Raji (cell line): ENCODE data around the gene PXT1.

Experiments used
- POLR2A ChIP-seq: IDR thresholded peaks from 2 replicates; pipeline ENCODE4 v1.6.1; 2011; ENCODE audit warnings: low read depth, low read length, control low read depth; ENCODE audit not compliant: insufficient read depth

Gene PXT1

DNA sequence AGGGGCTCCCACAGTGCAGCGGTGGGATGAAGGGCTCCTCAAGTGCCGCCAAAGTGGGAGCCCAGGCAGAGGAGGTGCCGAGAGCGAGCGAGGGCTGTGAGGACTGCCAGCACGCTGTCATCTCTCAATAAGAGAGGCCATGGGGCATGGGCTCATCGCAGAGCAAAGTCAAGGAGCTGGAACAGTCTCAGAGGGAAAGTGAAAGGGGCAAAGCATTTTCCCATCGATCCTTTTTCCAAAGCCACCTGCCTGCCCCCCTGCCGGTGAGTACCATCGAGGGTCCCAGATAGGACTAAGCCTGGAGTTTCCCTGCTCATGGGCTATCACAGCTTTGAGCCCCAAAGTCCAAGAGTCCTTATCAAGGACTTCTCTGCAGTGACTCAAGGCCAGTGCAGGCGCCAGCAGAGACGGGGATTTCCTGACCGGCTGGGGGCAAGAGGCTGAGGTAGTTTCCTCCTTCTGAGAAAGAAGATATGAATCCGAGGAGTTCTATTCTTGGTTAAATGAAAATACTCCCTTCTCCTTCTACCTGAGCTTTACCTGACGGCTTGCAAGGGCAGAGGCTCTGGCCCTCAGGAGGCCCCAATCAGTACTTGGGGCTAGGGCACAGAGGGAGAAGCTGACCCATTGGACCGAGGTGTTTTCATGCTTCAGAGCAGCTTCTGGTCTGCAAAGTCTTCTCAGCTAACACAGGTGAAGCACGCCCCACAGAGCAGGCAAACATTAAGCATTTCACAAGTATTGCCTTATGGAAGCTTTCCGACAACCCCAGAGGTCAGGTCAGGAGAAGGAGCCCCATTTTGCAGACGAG lies 77.8 kb downstream of the PXT1 start:
- TF ChIP-seq POLR2A, result no peak

DNA sequence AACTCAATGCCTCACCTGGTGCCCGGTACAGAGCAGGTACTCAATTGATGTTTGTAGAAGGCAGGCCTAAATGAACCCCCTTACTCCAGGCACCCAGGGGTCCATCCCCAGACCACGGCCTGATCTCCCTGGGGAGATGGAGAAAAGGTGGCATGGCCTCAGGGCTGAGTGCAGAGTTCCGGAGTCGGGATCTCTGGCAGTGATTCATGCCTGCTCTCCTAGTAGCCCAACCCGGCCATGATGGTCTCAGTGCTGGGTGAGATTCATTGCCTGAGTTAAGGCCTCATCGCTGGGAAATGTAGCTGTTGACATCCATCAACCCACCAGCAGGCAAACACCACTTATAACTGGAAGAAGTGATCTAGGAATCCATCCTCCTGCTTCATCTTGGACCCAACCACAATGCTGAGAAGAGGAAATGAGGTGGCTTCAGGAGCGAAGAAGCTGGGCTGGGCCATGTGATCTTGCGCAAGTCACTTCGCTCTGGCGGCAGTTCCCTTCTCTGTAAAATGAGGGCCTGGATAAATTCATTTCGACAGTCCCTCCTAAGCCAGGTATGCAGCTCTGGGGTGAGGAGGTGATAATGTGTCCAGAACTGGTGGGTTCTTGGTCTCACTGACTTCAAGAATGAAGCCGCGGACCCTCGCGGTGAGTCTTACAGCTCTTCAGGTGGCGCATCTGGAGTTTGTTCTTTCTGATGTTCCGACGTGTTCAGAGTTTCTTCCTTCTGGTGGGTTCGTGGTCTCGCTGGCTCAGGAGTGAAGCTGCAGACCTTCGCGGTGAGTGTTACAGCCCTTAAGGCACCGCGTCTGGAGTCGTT lies 79.9 kb downstream of the PXT1 start:
- no peak for TF ChIP-seq POLR2A

DNA sequence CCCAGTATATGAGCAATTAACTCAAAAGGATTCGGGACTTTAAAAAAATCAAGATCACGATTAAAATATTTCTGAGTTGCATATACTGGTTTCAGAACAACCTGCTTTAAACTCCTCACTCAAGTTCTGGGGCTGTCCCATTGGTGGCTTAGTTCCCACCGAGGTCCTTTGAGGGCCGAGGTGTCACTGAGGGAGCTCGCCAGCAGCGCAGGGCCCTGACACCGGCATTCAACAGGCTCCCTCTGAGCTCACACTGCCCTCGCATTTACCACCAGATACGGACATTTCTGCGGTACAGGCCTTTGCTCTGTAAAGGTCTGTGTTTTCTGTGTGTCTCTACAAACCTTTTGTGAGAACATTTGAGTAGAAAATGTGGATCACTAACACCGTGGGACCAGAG lies 81.6 kb downstream of the PXT1 start:
- TF ChIP-seq POLR2A, result no peak

DNA sequence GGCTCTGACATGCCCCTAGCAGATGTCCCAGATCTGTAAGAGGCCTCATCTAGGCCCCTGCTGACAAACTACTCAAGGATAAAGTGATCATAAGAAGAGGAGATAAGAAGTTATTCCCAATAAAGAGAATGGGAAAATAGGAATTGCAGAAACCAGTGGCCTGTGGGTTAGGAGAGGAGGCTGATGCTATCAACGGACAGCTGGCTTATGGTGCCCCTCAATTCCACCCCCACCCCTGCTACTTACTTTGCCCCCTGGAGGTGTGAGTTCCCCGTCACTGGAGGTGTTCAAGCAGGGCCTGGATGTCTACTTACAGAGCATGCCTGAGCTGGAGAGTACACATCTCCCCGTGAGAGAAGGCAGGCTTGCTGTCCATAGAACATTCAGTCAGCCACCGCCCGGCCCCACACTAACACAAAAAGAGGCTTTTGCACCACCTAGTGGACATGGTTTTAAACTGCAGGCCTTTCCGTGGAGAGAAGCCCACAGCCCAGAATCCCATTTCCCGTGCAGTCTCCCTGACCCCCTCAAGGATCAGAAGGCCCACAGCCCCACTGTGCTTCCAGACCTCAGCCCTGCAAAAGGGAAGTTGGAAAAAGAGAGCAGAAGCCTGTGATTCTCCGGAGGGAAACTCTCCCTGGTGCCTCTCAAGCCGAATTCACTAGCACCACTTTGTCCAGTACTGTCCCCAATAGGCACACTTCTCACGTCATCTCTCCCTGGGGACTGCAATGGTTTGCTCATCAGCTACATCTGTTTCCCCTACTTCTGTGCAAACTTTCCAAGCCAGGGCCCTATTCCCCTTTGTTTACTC lies 82.2 kb downstream of the PXT1 start:
- no peak for TF ChIP-seq POLR2A

DNA sequence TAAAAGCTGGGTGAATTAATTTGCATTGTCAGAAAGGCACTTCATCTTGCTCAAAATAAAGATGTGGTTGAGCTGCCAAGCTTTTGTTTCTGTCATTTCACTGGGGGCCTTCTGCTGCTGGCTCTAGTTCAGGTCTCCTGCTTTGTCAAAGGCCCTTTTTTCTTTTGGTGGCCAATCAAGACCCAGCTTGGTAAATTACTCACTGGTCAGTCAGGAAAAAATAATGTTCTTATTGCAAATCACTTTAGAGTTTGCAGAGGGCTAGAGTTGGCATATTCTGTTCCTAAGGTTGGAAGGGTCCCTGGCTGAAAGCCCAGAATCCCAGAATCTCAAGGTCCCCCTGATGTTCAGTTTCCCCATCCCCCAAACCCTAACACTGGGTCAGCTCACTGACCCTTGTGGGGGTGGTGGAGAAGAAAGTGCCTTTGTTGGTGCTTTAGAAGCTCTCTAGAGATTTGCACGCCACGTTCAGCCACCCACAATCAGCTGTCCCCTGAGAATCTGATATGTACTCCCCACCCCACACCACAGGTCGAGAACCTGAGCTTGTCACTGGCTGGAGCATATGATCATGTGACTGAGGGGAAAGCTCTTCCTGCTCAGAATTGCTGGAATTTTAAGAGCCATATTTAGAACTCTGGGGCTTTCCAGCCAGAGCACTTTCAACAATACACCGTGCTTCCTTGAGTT lies 84.3 kb downstream of the PXT1 start:
- no peak for TF ChIP-seq POLR2A

DNA sequence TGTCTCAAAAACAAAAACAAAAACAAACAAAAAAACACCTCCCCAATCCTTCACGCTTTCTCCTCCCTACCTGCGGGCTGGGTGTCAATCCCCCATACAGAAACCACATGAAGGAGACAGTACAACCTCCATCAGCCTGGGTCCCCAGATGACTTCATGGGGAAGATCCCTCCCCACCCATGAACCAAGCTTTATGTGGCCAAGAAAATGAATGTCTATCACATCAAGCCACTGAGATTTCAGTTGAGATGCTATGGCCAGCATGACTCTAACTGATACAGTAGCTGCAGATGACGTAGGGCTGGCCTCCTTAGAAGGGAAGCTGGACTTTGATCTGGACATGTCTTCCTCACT lies 84.8 kb downstream of the PXT1 start:
- TF ChIP-seq POLR2A, result no peak

DNA sequence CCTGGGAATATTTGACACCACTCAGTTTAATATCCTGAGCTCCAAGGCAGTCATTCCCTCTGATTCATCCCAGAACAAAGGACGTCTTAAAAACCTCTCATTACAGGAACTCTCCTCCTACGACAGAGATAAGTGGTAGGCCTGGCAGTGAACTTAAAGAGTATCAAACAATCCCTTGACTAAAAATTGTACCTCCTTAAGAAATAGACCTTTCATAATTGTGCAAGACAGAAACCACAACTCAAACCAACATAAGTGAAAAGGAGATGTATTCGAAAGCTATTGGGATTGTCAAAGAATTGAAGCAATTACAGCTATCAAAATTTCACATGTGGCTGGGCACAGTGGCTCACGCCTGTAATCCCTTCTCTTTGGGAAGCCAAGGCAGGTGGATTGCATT lies 86.8 kb downstream of the PXT1 start:
- TF ChIP-seq POLR2A, result no peak

DNA sequence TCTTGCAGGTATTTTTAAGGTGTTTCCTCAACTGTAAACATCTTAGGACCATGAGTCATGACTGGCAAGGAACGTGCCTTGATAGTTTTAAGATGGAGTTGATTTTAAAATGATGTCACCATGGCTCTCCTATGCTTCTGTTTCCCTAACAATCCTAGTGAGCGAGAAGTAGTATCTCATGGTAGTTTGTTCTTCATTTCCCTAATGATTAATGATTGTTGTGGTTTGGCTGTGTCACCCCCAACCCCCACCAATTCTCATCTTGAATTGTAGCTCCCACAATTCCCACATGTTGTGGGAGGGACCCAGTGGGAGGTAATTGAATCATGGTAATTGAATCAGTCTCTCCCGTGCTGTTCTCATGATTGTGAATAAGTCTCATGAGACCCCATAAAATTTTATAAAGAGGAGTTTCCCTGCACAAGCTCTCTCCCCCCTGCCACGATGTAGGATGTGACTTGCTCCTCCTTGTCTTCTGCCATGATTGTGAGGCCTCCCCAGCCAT lies 89.2 kb downstream of the PXT1 start:
- no peak for TF ChIP-seq POLR2A

DNA sequence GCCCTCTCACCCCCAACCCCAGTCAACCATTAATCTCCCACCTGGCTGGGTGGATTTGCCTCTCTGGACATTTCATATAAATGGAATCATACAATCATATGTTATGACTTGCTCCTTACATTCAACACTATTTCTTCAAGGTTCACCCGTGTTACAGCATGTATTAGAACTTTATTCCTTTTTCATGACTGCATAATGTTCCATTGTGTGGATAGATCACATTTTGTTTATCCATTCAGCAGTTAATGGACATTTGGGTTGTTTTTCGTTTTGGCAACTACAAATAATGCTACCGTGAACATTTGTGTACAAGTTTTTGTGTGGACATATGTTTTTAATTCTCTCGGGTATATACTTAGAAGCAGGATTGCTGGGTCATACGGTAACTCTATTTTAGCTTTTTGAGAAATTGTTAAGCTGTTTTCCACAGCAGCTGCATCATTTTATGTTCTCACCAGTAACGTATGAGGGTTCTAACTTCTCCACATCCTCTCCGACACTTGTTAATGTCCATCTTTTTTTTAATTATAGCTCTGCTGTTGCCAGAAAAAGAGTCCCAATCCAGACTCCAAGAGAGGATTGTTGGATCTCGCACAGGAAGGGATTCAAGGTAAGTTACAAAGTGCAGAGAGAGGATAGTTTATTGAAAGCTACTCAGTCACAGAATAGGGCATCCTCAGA lies 90.0 kb downstream of the PXT1 start:
- TF ChIP-seq POLR2A, result no peak

DNA sequence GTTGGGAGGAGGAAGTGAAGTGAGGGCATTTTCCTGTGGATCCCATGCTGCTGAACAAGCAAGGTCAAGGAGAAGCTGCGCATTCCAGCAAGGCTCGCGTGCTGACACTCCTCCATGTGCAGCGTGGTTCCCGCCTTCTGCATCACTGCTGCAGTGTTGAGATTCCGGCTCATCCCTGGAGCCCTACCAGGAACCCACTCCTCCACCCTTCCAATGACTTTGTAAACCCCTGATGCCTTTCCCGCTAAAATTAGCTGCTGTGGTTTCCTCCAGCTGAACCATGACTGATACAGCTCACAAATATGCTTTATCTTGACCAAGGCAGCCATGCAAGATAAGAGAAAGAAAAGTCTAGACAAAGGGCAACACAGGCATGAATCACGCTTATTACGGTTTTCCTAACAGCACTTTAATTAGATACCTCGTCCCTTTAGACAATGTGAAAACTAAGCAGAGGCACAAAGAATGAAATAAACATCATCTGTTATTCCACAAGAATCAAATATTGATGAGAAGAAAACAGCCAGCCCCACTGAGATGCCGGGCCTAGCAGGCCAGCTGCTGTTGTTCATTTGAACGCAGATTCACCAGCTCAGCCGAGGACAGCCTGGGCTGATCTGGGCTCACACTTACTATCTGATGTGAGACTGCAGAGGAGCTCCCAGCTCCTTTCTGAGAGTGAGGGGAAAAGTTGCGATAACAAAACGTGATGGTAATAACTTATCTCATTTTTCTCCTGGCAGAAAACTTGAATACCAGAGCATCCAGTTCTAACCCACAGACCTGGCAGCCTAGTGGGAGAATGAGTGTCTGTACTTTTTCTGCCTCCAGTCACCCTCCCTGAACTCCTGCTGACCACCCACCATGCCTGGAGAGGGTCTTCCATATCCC lies 91.7 kb downstream of the PXT1 start:
- no peak for TF ChIP-seq POLR2A

DNA sequence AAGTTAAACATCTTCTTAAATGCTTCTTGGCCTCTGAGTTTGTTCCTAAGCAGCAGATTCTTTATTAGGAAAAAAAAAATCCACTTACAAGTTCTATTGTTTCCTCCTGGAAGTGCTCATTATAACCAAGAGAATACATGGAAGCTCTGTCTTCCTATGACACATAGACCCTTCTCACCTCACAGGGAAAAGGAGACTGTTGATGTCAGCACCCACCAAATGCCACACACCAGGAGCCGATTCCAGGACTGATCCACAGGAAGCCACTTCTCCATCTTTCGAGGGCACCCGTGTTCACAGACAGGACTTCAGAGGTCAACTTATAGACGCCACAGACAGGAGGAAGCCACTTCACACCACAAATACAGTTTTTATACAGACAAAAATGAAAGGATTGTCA lies 92.6 kb downstream of the PXT1 start:
- no peak for TF ChIP-seq POLR2A

DNA sequence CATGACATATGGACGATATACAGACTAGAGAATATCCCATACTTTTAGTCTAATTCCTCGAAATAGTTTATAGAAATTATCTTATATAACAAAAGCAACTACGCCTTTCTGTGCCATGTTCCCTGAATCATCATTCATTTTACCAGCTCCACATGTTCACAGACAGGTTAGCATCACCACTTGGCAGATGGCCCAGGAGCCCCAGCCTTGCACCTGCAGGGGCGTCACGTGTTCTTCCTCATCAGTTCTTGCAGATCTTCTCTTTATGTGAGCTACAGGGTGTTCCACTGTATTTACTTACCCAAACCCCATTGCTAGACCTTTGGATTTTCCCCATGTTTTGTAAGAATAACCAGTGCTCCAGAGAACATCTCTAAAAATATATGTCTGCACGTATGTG lies 93.4 kb downstream of the PXT1 start:
- TF ChIP-seq POLR2A, result no peak

DNA sequence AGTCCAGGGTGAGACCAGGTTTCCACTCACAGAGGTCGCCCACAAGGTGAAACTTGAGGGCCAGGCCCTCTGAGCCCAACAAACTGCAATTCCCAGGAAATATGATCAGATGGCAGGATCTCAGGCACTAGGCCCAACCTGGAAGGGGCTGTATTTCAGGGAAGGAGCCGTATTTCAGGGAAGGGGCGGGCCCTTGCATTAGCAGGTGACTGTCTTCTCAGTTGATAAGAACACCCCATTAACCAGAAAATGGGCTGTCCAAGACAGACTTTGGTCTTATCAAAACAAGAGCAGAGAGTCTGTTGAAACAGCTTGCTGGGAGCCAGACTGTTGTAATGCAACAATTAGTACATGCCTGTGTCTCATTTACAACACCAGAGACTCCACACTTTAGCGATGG lies 95.0 kb downstream of the PXT1 start:
- TF ChIP-seq POLR2A, result no peak

DNA sequence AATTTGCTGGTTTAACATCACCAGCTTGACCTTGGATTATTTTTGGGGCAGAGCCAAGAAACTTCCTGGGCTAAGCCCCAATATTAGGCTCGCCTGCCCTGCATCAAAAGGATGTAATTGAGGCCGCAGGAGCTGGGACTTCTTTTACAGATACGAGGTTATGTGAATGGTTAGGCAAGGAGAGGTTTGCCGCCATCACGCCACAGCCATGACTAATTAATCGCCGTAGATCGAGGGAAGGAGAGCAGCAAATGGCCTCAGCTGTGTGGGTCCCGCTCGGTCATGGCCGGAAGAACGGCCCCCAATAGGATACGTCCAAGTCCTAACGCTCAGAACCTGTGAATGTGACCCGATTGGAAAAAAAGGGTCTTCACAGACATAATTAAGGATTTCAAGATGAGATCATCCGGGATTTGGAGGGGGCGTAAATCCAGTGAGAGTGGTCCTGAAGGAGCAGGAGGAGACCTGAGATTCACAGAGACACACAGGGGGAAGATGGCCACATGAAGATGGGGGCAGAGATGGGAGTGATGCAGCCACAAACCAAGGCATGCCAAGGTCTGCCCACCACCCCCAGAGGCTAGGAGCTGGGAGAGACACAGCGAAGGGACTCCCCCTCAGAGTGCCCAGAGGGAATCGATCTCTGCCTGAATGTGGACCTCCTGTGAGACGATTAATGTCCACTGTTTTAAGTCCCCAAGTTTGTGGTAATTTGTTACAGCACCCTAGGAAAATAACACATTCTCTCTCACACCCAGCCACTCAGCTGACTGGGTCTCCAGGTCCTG lies 96.0 kb downstream of the PXT1 start:
- no peak for TF ChIP-seq POLR2A
